Natural killer cell (primary cell): ENCODE measurements around the gene CASK. TPM values are rescaled to one million over a fixed set of nuclear protein-coding genes. Genes with fewer than 3 reads are reported as not detected.
"Not testable (repeated sequence)": the region's sequence is repeated elsewhere in the genome, so short reads cannot be mapped to it uniquely, and the experiment has no call there.

Experiments
- ATAC-seq, 3 donors: fragments of 150-1000 bp in 2 of 3; fragments of 200-7000 bp in 1 of 3; cut with Tn5 transposase; 1 replicate in 1 of 3; 2 replicates in 2 of 3; pipeline ENCODE4 v1.10.0; 2021; ENCODE audit warnings: mild to moderate bottlenecking in 2 of 3, moderate library complexity in 2 of 3
- DNase-seq, 2 donors: peaks; one replicate each; pipeline versions ENCODE4 v3.0.0 to v3.0.0-alpha.2; 2013 to 2021; ENCODE audit warnings: mixed read lengths in 1 of 2
- H3K27ac ChIP-seq: one replicate; pipeline ENCODE4 v1.5.1; 2013; ENCODE audit warnings: mild to moderate bottlenecking, low read length
- H3K27me3 ChIP-seq: one replicate; pipeline ENCODE4 v1.6.1; 2013; ENCODE audit warnings: low read length; ENCODE audit not compliant: control insufficient read depth, insufficient read depth
- H3K36me3 ChIP-seq: one replicate; pipeline ENCODE4 v1.6.1; 2013; ENCODE audit warnings: low read length; ENCODE audit not compliant: control insufficient read depth, insufficient read depth
- H3K4me1 ChIP-seq: one replicate; pipeline ENCODE4 v1.6.1; 2013; ENCODE audit warnings: low read length; ENCODE audit not compliant: control insufficient read depth, insufficient read depth
- H3K4me3 ChIP-seq: one replicate; pipeline ENCODE4 v1.5.1; 2013; ENCODE audit warnings: low read length
- H3K9me3 ChIP-seq: one replicate; pipeline ENCODE4 v1.6.1; 2013; ENCODE audit warnings: low read length; ENCODE audit not compliant: control insufficient read depth, insufficient read depth
- H3K27ac Mint-ChIP-seq, 2 donors: one replicate each; pipeline ENCODE4 v1.8.0; 2022; ENCODE audit warnings: mild to moderate bottlenecking in 2 of 2, mixed read lengths in 2 of 2, moderate library complexity in 1 of 2
- H3K27me3 Mint-ChIP-seq, 2 donors: one replicate each; pipeline ENCODE4 v1.8.0; 2022; ENCODE audit warnings: low read depth in 2 of 2, mixed read lengths in 2 of 2
- H3K36me3 Mint-ChIP-seq: one replicate; pipeline ENCODE4 v1.8.0; 2022; ENCODE audit warnings: mixed read lengths
- H3K4me1 Mint-ChIP-seq, 2 donors: one replicate each; pipeline ENCODE4 v1.8.0; 2022; ENCODE audit warnings: mixed read lengths in 2 of 2
- H3K4me3 Mint-ChIP-seq: one replicate; pipeline ENCODE4 v1.8.0; 2022; ENCODE audit warnings: mild to moderate bottlenecking, moderate library complexity, mixed read lengths
- H3K9me3 Mint-ChIP-seq, 2 donors: one replicate each; pipeline ENCODE4 v1.8.0; 2022; ENCODE audit warnings: mixed read lengths in 2 of 2
- CTCF ChIP-seq: fragments of 200-600 bp; IDR thresholded peaks from one replicate; pipeline ENCODE4 v1.8.0; 2022; ENCODE audit warnings: antibody characterized with exemption
- WGBS: methylation state at CpG from one replicate; pipeline ENCODE4 v1.1.7; 2013; ENCODE audit warnings: missing lambda C conversion rate; ENCODE audit not compliant: insufficient coverage; 5-methylcytosine and 5-hydroxymethylcytosine counted together
- intact Hi-C: fragments of 100-400 bp; cut with micrococcal nuclease; formaldehyde crosslinking; loops from one replicate; pipeline ENCODE4 v1.14.2; 2022
- total RNA-seq, 4 donors: library from RNA; stranded (reverse); fragments of 120-200 nt in 1 of 4; gene quantifications; one replicate each; pipeline versions ENCODE4 v1.2.3 to v1.2.4, GENCODE V29; 2013 to 2022

The CASK gene
- total RNA-seq, 3 donors from 2014 or later (not counting 1 experiment from before 2014, with no cell fraction given), result 23.5 to 27.9 (median 25.6) TPM

GRCh38 chrX:41721590-41721989 is 201.8 kb downstream of the CASK start:
- no peak for TF ChIP-seq CTCF
- intact Hi-C loops, result no loop called here
- H3K4me1 Mint-ChIP-seq, result peaks cover 41 to 55% of the 10 kb centered on the region in 2 donors
- H3K4me3 Mint-ChIP-seq, result peak overlapping the region; percentile 47
- H3K27me3 ChIP-seq, result no peaks in the 10 kb centered on the region
- no peaks in the 10 kb centered on the region for H3K9me3 Mint-ChIP-seq
- DNase-seq, result no peak
- no peaks in the 10 kb centered on the region for H3K36me3 Mint-ChIP-seq
- H3K27ac Mint-ChIP-seq, result peak overlapping the region in 1 of 2 donors; percentile 54
- no peak for ATAC-seq
- WGBS, result 53% methylated on average over 1 of the region's 1 CpG
- peaks cover 40% of the 10 kb centered on the region for H3K4me1 ChIP-seq
- peaks cover 9 to 15% of the 10 kb centered on the region in 2 donors for H3K27me3 Mint-ChIP-seq
- no peak overlapping the region for H3K4me3 ChIP-seq
- no peaks in the 10 kb centered on the region for H3K36me3 ChIP-seq
- H3K27ac ChIP-seq, result no peak overlapping the region
- H3K9me3 ChIP-seq, result peaks cover 14% of the 10 kb centered on the region

- peak; percentile 85 to 99 (median 95) for ATAC-seq
- H3K4me1 ChIP-seq, result peaks cover 42% of the 10 kb centered on the region
- no peaks in the 10 kb centered on the region for H3K27me3 ChIP-seq
- H3K36me3 Mint-ChIP-seq, result no peaks in the 10 kb centered on the region
- no peaks in the 10 kb centered on the region for H3K36me3 ChIP-seq
- peaks cover 41 to 55% of the 10 kb centered on the region in 2 donors for H3K4me1 Mint-ChIP-seq
- no peaks in the 10 kb centered on the region for H3K9me3 Mint-ChIP-seq
- peak overlapping the region; percentile 61 for H3K27ac ChIP-seq
- DNase-seq, result peak; percentile 53 to 60
- peak overlapping the region; percentile 64 for H3K4me3 Mint-ChIP-seq
- 0% methylated on average over 3 of the region's 3 CpGs for WGBS
- peaks cover 14% of the 10 kb centered on the region for H3K9me3 ChIP-seq
- peak overlapping the region; percentile 63 to 78 for H3K27ac Mint-ChIP-seq
- intact Hi-C loops, result loop anchor here (1.0 kb wide), 2 partner anchors 13 to 163 kb away; no protein-coding TSS in a partner anchor
- no peak for TF ChIP-seq CTCF
- peaks cover 9 to 25% of the 10 kb centered on the region in 2 donors for H3K27me3 Mint-ChIP-seq
- no peak overlapping the region for H3K4me3 ChIP-seq
These were observed 203.1 kb downstream of the CASK start for GRCh38 chrX:41720125-41720779.

GRCh38 chrX:41719610-41720009 is 203.7 kb downstream of the CASK start:
- Mint-ChIP-seq H3K27me3 (peaks cover 9 to 25% of the 10 kb centered on the region in 2 donors), H3K4me1 (peaks cover 41 to 55% of the 10 kb centered on the region in 2 donors), H3K27ac (peak overlapping the region; percentile 63 to 78), H3K4me3 (peak overlapping the region; percentile 64)
- not testable (repeated sequence) for ATAC-seq, H3K9me3 Mint-ChIP-seq, H3K36me3 ChIP-seq, H3K27me3 ChIP-seq, H3K4me3 ChIP-seq, H3K36me3 Mint-ChIP-seq, DNase-seq
- Histone ChIP-seq H3K27ac (peak overlapping the region; percentile 42), H3K4me1 (peaks cover 42% of the 10 kb centered on the region), H3K9me3 (peaks cover 14% of the 10 kb centered on the region)
- intact Hi-C loops, result loop anchor here (1.0 kb wide), 2 partner anchors 14 to 162 kb away; no protein-coding TSS in a partner anchor
- WGBS, result 84% methylated on average over 5 of the region's 6 CpGs

GRCh38 chrX:41718481-41719235 is 204.7 kb downstream of the CASK start:
- Histone ChIP-seq H3K4me1 (peaks cover 42% of the 10 kb centered on the region), H3K36me3 (no peaks in the 10 kb centered on the region), H3K27me3 (no peaks in the 10 kb centered on the region), H3K4me3 (no peak overlapping the region), H3K27ac (peak overlapping the region; percentile 58), H3K9me3 (peaks cover 14% of the 10 kb centered on the region)
- TF ChIP-seq CTCF, result no peak
- Mint-ChIP-seq H3K36me3 (no peaks in the 10 kb centered on the region), H3K27ac (peak overlapping the region; percentile 63 to 78), H3K4me3 (peak overlapping the region; percentile 64), H3K4me1 (peaks cover 44 to 50% of the 10 kb centered on the region in 2 donors), H3K27me3 (peaks cover 14 to 33% of the 10 kb centered on the region in 2 donors), H3K9me3 (no peaks in the 10 kb centered on the region)
- WGBS, result 91% methylated on average over 4 of the region's 4 CpGs
- DNase-seq (no peak), ATAC-seq (no peak)
- intact Hi-C loops, result no loop called here
